NCI-H2196 treated with DMSO at 0.1 percent for 48 hours (cell line): Measurements from ENCODE around the gene PRKN.
"Not testable (repeated sequence)": the region's sequence is repeated elsewhere in the genome, so short reads cannot be mapped to it uniquely, and the experiment has no call there.

ENCODE experiments used
- DNase-seq: peaks from one replicate; lab custom pipeline; 2025; ENCODE audit not compliant: unreplicated experiment; lab: John Stamatoyannopoulos, UW

Gene PRKN

GRCh38 chr6:161926324-161926723 is 801.2 kb downstream of the PRKN start:
- no peak for DNase-seq

- no peak for DNase-seq
These were observed 803.0 kb downstream of the PRKN start for GRCh38 chr6:161924516-161925116.

- DNase-seq = no peak
These were observed 804.9 kb downstream of the PRKN start for GRCh38 chr6:161922631-161923119.

GRCh38 chr6:161921602-161922395 is 805.8 kb downstream of the PRKN start:
- DNase-seq = no peak

- DNase-seq = no peak
These were observed 807.9 kb downstream of the PRKN start for GRCh38 chr6:161919691-161920090.

GRCh38 chr6:161918628-161919205 is 808.8 kb downstream of the PRKN start:
- no peak for DNase-seq

- no peak for DNase-seq
These were observed 809.4 kb downstream of the PRKN start for GRCh38 chr6:161918109-161918531.

- no peak for DNase-seq
These were observed 809.9 kb downstream of the PRKN start for GRCh38 chr6:161917645-161918044.

GRCh38 chr6:161915456-161915964 is 812.1 kb downstream of the PRKN start:
- no peak for DNase-seq

- no peak for DNase-seq
These were observed 818.7 kb downstream of the PRKN start for GRCh38 chr6:161908872-161909271.

GRCh38 chr6:161906571-161906970 is 821.0 kb downstream of the PRKN start:
- no peak for DNase-seq

- no peak for DNase-seq
These were observed 823.9 kb downstream of the PRKN start for GRCh38 chr6:161903584-161904212.

- DNase-seq = no peak
These were observed 825.7 kb downstream of the PRKN start for GRCh38 chr6:161901740-161902426.

- no peak for DNase-seq
These were observed 833.1 kb downstream of the PRKN start for GRCh38 chr6:161894436-161894835.

GRCh38 chr6:161891542-161891941 is 836.0 kb downstream of the PRKN start:
- no peak for DNase-seq

- DNase-seq = no peak
These were observed 836.7 kb downstream of the PRKN start for GRCh38 chr6:161890832-161891297.

- no peak for DNase-seq
These were observed 837.3 kb downstream of the PRKN start for GRCh38 chr6:161890133-161890831.

GRCh38 chr6:161889324-161889723 is 838.2 kb downstream of the PRKN start:
- no peak for DNase-seq

- not testable (repeated sequence) for DNase-seq
These were observed 841.0 kb downstream of the PRKN start for GRCh38 chr6:161886545-161886944.

- no peak for DNase-seq
These were observed 842.8 kb downstream of the PRKN start for GRCh38 chr6:161884782-161885181.
